Tibial artery (tissue), 4 donors: Measurements from ENCODE around the gene EXT2.

ENCODE experiments used
- DNase-seq, 2 donors: peaks; one replicate each; pipeline ENCODE4 v3.0.0-alpha.2; 2019
- H3K27ac ChIP-seq, 2 donors: fragments of 200-600 bp; sonication (generic) in 1 of 2; 1 replicate in 1 of 2; 2 replicates in 1 of 2; pipeline ENCODE4 v1.5.1; 2018 to 2019; ENCODE audit warnings: mild to moderate bottlenecking in 1 of 2
- H3K27me3 ChIP-seq, 2 donors: fragments of 200-600 bp; sonication (generic) in 1 of 2; one replicate each; pipeline versions ENCODE4 v1.5.1 to v1.6.0; 2016 to 2019
- H3K36me3 ChIP-seq, 3 donors: fragments of 200-600 bp; sonication (generic) in 2 of 3; one replicate each; pipeline ENCODE4 v1.5.1; 2016 to 2019; ENCODE audit warnings: mild to moderate bottlenecking in 2 of 3
- H3K4me1 ChIP-seq, 4 donors: fragments of 200-600 bp; sonication (generic) in 2 of 4; 1 replicate in 3 of 4; 2 replicates in 1 of 4; pipeline ENCODE4 v1.5.1; 2016 to 2019
- H3K4me3 ChIP-seq, 2 donors: fragments of 200-600 bp; sonication (generic) in 1 of 2; 1 replicate in 1 of 2; 2 replicates in 1 of 2; pipeline ENCODE4 v1.5.1; 2018 to 2019; ENCODE audit warnings: mild to moderate bottlenecking in 2 of 2
- H3K9me3 ChIP-seq, 3 donors: fragments of 200-600 bp; sonication (generic) in 1 of 3; one replicate each; pipeline ENCODE4 v1.5.1; 2016 to 2019
- CTCF ChIP-seq, 2 experiments: fragments of 200-600 bp in 1 of 2; fragments of 450-650 bp in 1 of 2; IDR thresholded peaks; one replicate each; pipeline ENCODE4 v1.5.1; 2017 to 2019; ENCODE audit warnings: antibody characterized with exemption in 2 of 2, mild to moderate bottlenecking in 1 of 2, moderate library complexity in 1 of 2
- intact Hi-C: fragments of 100-400 bp; cut with DNase I; formaldehyde crosslinking; loops from one replicate; pipeline ENCODE4 v1.15.0; 2023; ENCODE audit warnings: low total_unique reads

EXT2 gene

GRCh38 chr11:44219830-44220796 lies 124.6 kb downstream of the EXT2 start:
- no peak overlapping the region for H3K27ac ChIP-seq
- H3K27me3 ChIP-seq = no peaks in the 10 kb centered on the region
- no peak overlapping the region for H3K4me3 ChIP-seq
- intact Hi-C loops = no loop called here
- DNase-seq = no peak
- no peaks in the 10 kb centered on the region for H3K36me3 ChIP-seq
- H3K4me1 ChIP-seq = no peaks in the 10 kb centered on the region
- no peak for TF ChIP-seq CTCF (IDR thresholded peaks at IDR 0.05)
- H3K9me3 ChIP-seq = no peaks in the 10 kb centered on the region

- intact Hi-C loops = no loop called here
- Histone ChIP-seq H3K4me3 (no peak overlapping the region), H3K27ac (no peak overlapping the region), H3K27me3 (no peaks in the 10 kb centered on the region), H3K4me1 (no peaks in the 10 kb centered on the region), H3K36me3 (no peaks in the 10 kb centered on the region), H3K9me3 (no peaks in the 10 kb centered on the region)
- no peak for TF ChIP-seq CTCF (IDR thresholded peaks at IDR 0.05)
- no peak for DNase-seq
Measured at GRCh38 chr11:44221456-44221855, 126.0 kb downstream of the EXT2 start.

GRCh38 chr11:44221992-44222391 lies 126.5 kb downstream of the EXT2 start:
- DNase-seq = no peak
- TF ChIP-seq CTCF (IDR thresholded peaks at IDR 0.05) = no peak
- H3K4me3 ChIP-seq = no peak overlapping the region
- no peaks in the 10 kb centered on the region for H3K4me1 ChIP-seq
- no peak overlapping the region for H3K27ac ChIP-seq
- no peaks in the 10 kb centered on the region for H3K27me3 ChIP-seq
- H3K9me3 ChIP-seq = no peaks in the 10 kb centered on the region
- intact Hi-C loops = no loop called here
- H3K36me3 ChIP-seq = no peaks in the 10 kb centered on the region

- intact Hi-C loops = no loop called here
- no peak for TF ChIP-seq CTCF (IDR thresholded peaks at IDR 0.05)
- no peaks in the 10 kb centered on the region for H3K27me3 ChIP-seq
- H3K9me3 ChIP-seq = no peaks in the 10 kb centered on the region
- DNase-seq = no peak
- no peak overlapping the region for H3K4me3 ChIP-seq
- no peak overlapping the region for H3K27ac ChIP-seq
- H3K4me1 ChIP-seq = no peaks in the 10 kb centered on the region
- no peaks in the 10 kb centered on the region for H3K36me3 ChIP-seq
Measured at GRCh38 chr11:44223238-44223637, 127.8 kb downstream of the EXT2 start.

- Histone ChIP-seq H3K9me3 (no peaks in the 10 kb centered on the region), H3K27ac (no peak overlapping the region), H3K4me3 (no peak overlapping the region), H3K27me3 (no peaks in the 10 kb centered on the region), H3K36me3 (no peaks in the 10 kb centered on the region), H3K4me1 (no peaks in the 10 kb centered on the region)
- intact Hi-C loops = no loop called here
- no peak for DNase-seq
- no peak for TF ChIP-seq CTCF (IDR thresholded peaks at IDR 0.05)
Measured at GRCh38 chr11:44224867-44225501, 129.5 kb downstream of the EXT2 start.
